MM.1S (cell line): ENCODE measurements around the gene STIM1.

Source experiments
- DNase-seq: peaks from one replicate; pipeline ENCODE4 v3.0.0-alpha.2; 2015
- H2AFZ ChIP-seq: fragments of 300-600 bp; sonication (generic); 2 replicates; pipeline ENCODE4 v1.6.0; 2016; ENCODE audit warnings: antibody characterized with exemption, low read length
- H3F3A ChIP-seq: fragments of 300-600 bp; sonication (generic); 2 replicates; pipeline ENCODE4 v1.6.1; 2016; ENCODE audit warnings: mild to moderate bottlenecking, antibody characterized with exemption, low read length, moderate library complexity, mixed read lengths; ENCODE audit not compliant: insufficient read depth
- H3K27ac ChIP-seq: fragments of 300-600 bp; sonication (generic); 2 replicates; pipeline ENCODE4 v1.5.1; 2016; ENCODE audit warnings: mild to moderate bottlenecking, low read length
- H3K27me3 ChIP-seq: fragments of 300-600 bp; sonication (generic); replicated peaks from 2 replicates; pipeline ENCODE4 v1.6.0; 2016; ENCODE audit warnings: low read length; ENCODE audit not compliant: insufficient read depth
- H3K36me3 ChIP-seq: fragments of 300-600 bp; sonication (generic); replicated peaks from 2 replicates; pipeline ENCODE4 v1.6.1; 2016; ENCODE audit warnings: mild to moderate bottlenecking, low read length, mixed read lengths; ENCODE audit not compliant: insufficient read depth
- H3K4me1 ChIP-seq: fragments of 300-600 bp; sonication (generic); 2 replicates; pipeline ENCODE4 v1.6.1; 2016; ENCODE audit warnings: low read length, mixed read lengths
- H3K4me2 ChIP-seq: fragments of 300-600 bp; sonication (generic); 2 replicates; pipeline ENCODE4 v1.6.0; 2016; ENCODE audit warnings: low read depth, low read length
- H3K4me3 ChIP-seq: fragments of 300-600 bp; sonication (generic); 2 replicates; pipeline ENCODE4 v1.5.1; 2016; ENCODE audit warnings: low read length, mixed read lengths
- H3K79me2 ChIP-seq: fragments of 300-600 bp; sonication (generic); 2 replicates; pipeline ENCODE4 v1.6.1; 2016; ENCODE audit warnings: mixed run types, low read length, mixed read lengths
- H3K9ac ChIP-seq: fragments of 300-600 bp; sonication (generic); 2 replicates; pipeline ENCODE4 v1.6.1; 2016; ENCODE audit warnings: low read length, mixed read lengths
- H3K9me2 ChIP-seq: fragments of 300-600 bp; sonication (generic); replicated peaks from 2 replicates; pipeline ENCODE4 v1.6.1; 2016; ENCODE audit warnings: mild to moderate bottlenecking, low read length, mixed read lengths; ENCODE audit not compliant: insufficient read depth
- H3K9me3 ChIP-seq: fragments of 300-600 bp; sonication (generic); replicated peaks from 2 replicates; pipeline ENCODE4 v1.6.1; 2016; ENCODE audit warnings: mild to moderate bottlenecking, low read length, mixed read lengths; ENCODE audit not compliant: insufficient read depth
- H4K20me1 ChIP-seq: fragments of 300-600 bp; sonication (generic); 2 replicates; pipeline ENCODE4 v1.6.1; 2016; ENCODE audit warnings: mild to moderate bottlenecking, low read length, moderate library complexity, mixed read lengths; ENCODE audit not compliant: insufficient read depth
- CTCF ChIP-seq: fragments of 300-600 bp; sonication (generic); IDR thresholded peaks from 2 replicates; pipeline ENCODE4 v1.5.1; 2016; ENCODE audit warnings: antibody characterized with exemption, low read length, mixed read lengths
- EZH2 ChIP-seq: fragments of 300-600 bp; sonication (generic); optimal IDR thresholded peaks from 2 replicates; pipeline ENCODE3; 2017; ENCODE audit warnings: low read depth, mild to moderate bottlenecking, antibody characterized with exemption, low read length, mixed read lengths
- EZH2phosphoT487 ChIP-seq: fragments of 300-600 bp; sonication (generic); IDR thresholded peaks from 2 replicates; pipeline ENCODE4 v1.6.1; 2018; ENCODE audit warnings: antibody characterized with exemption, low read length

The STIM1 gene

GRCh38 chr11:3958281-3958680 is 102.8 kb downstream of the STIM1 start:
- DNase-seq = no peak
- no peaks in the 10 kb centered on the region for H3F3A ChIP-seq
- no peak overlapping the region for H3K4me3 ChIP-seq
- no peak overlapping the region for H2AFZ ChIP-seq
- no peaks in the 10 kb centered on the region for H3K9me3 ChIP-seq
- H3K27me3 ChIP-seq = no peaks in the 10 kb centered on the region
- no peak overlapping the region for H3K4me2 ChIP-seq
- H3K9ac ChIP-seq = no peak overlapping the region
- peaks cover 75% of the 10 kb centered on the region for H3K79me2 ChIP-seq
- H4K20me1 ChIP-seq = no peaks in the 10 kb centered on the region
- peaks cover 24% of the 10 kb centered on the region for H3K4me1 ChIP-seq
- no peaks in the 10 kb centered on the region for H3K9me2 ChIP-seq
- no peak overlapping the region for H3K27ac ChIP-seq
- H3K36me3 ChIP-seq = no peaks in the 10 kb centered on the region
- TF ChIP-seq EZH2 (no peak), EZH2phosphoT487 (no peak), CTCF (no peak)

- Histone ChIP-seq H3K79me2 (peaks cover 75% of the 10 kb centered on the region), H3K9me2 (no peaks in the 10 kb centered on the region), H3K4me1 (peaks cover 21% of the 10 kb centered on the region), H3K9ac (no peak overlapping the region), H3K9me3 (no peaks in the 10 kb centered on the region), H4K20me1 (no peaks in the 10 kb centered on the region), H3K27ac (no peak overlapping the region), H3F3A (no peaks in the 10 kb centered on the region), H3K27me3 (no peaks in the 10 kb centered on the region), H3K4me3 (no peak overlapping the region), H2AFZ (no peak overlapping the region), H3K36me3 (no peaks in the 10 kb centered on the region), H3K4me2 (no peak overlapping the region)
- TF ChIP-seq EZH2 (no peak), CTCF (0 out of 2 replicates have a peak, but pooled peaks have one; percentile 20)
- DNase-seq = no peak
Observed at GRCh38 chr11:3959015-3959902, 103.8 kb downstream of the STIM1 start.

GRCh38 chr11:3959903-3960265 is 104.4 kb downstream of the STIM1 start:
- no peaks in the 10 kb centered on the region for H3K36me3 ChIP-seq
- H2AFZ ChIP-seq = no peak overlapping the region
- no peak for DNase-seq
- H3K4me2 ChIP-seq = no peak overlapping the region
- H3K9me2 ChIP-seq = no peaks in the 10 kb centered on the region
- H3K27ac ChIP-seq = no peak overlapping the region
- no peaks in the 10 kb centered on the region for H4K20me1 ChIP-seq
- peaks cover 15% of the 10 kb centered on the region for H3K4me1 ChIP-seq
- H3K79me2 ChIP-seq = peaks cover 75% of the 10 kb centered on the region
- H3K9me3 ChIP-seq = no peaks in the 10 kb centered on the region
- no peaks in the 10 kb centered on the region for H3K27me3 ChIP-seq
- TF ChIP-seq EZH2phosphoT487 (no peak), CTCF (no peak), EZH2 (no peak)
- no peak overlapping the region for H3K4me3 ChIP-seq
- no peak overlapping the region for H3K9ac ChIP-seq
- H3F3A ChIP-seq = no peaks in the 10 kb centered on the region
